HG02885 (cell line): ENCODE measurements around the gene DNASE1L2.
A peak's percentile ranks its signal among the peaks of the same experiment; 100 is the strongest.
"Not testable (repeated sequence)": the region's sequence is repeated elsewhere in the genome, so short reads cannot be mapped to it uniquely, and the experiment has no call there.

ENCODE experiments used
- ATAC-seq: cut with Tn5 transposase; IDR thresholded peaks from one replicate; pipeline ENCODE4 v1.9.1; 2021; ENCODE audit warnings: mild to moderate bottlenecking; ENCODE audit not compliant: unreplicated experiment, poor library complexity

Gene DNASE1L2

GRCh38 chr16:2263026-2263425 lies 26.8 kb downstream of the DNASE1L2 start:
- ATAC-seq, result not testable (repeated sequence)

DNA sequence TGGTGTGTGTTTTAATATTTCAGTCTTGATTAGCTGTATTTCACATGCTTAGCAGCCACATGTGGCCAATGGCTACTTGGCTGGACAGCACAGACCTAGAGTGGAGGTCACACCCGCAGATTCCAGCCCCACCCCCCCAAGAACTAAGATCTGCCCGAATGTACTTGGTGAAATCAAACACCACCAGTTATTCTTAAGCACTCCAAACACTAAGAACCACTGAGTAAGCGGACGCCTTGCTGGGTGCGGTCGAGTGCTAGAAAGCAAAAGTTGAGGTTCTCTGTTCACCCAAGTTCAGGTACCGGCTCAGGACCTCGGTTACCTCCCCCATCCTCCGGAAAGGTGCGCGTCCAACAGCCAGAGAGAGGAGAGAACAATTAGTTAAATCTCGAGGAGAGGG lies 30.6 kb downstream of the DNASE1L2 start:
- ATAC-seq, result not testable (repeated sequence)

GRCh38 chr16:2267505-2267912 lies 31.3 kb downstream of the DNASE1L2 start:
- ATAC-seq, result peak; percentile 61

- peak; percentile 81 for ATAC-seq
These were observed 31.8 kb downstream of the DNASE1L2 start, which contains the start of gene RNPS1 for GRCh38 chr16:2267913-2268666. TSS of gene RNPS1 (minus strand) at chr16:2268126. CDS start at chr16:2264643, 3,483 bp downstream.

DNA sequence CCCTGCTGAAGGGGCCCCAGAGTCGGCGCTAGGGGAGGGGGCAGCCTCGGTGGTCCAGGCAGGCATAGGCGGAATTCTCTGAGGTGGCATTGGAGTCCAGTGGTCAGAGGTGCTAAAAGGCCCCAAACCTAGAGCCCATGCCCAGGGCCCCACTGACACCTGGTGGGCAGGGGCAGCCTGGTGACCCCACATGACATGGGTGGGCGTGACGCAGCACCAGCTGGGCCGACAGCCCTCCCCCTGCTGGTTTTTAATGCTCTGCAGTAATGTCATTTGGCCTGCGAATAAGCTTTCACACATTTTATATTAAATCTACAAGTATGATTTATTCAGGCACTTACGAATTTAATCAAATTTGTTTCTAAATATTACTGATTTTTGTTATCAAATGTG lies 33.8 kb downstream of the DNASE1L2 start:
- ATAC-seq, result no peak

GRCh38 chr16:2270588-2271470 lies 34.6 kb downstream of the DNASE1L2 start:
- no peak for ATAC-seq

- ATAC-seq, result no peak
These were observed 35.7 kb downstream of the DNASE1L2 start for GRCh38 chr16:2271848-2272461.

DNA sequence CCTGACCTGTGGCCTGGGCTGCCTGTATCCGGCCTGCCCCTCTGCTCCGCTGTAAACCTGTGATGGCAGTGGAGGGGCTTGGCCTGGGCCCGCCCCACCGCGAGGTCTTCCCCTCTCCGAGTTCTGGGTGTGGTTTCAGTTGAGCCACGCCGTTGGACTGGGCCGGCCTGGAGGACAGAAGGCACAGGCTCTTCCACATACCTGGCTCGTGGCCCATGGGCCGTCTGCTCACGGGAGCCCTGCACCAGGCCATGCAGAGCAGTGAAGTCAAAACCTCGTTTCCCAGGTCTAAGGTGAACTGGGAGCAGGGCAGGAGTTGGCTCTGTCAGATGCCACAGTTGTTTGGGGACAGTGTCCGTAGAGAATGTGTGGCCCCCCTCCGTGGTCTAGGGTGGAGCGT lies 37.2 kb downstream of the DNASE1L2 start:
- no peak for ATAC-seq

DNA sequence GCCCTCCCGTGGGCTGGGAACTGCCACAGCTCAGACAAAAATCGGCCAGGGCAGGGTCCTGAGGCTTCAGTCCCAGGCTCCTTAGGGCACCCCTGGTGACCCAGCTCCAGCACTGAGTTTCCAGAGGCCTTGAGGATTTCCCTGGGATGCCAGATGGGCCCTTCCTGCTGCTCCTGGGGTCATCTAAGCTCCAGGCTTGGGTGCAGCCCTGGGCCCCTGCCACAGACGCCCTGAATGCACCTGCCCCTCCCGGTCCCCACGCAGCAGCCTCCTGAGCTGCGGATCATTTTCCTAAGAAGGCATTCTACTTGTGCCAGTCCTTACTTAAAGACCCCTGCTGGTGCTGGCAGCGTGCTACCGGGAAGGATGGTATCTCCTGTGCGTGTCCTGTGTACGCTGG lies 37.7 kb downstream of the DNASE1L2 start:
- ATAC-seq, result no peak

DNA sequence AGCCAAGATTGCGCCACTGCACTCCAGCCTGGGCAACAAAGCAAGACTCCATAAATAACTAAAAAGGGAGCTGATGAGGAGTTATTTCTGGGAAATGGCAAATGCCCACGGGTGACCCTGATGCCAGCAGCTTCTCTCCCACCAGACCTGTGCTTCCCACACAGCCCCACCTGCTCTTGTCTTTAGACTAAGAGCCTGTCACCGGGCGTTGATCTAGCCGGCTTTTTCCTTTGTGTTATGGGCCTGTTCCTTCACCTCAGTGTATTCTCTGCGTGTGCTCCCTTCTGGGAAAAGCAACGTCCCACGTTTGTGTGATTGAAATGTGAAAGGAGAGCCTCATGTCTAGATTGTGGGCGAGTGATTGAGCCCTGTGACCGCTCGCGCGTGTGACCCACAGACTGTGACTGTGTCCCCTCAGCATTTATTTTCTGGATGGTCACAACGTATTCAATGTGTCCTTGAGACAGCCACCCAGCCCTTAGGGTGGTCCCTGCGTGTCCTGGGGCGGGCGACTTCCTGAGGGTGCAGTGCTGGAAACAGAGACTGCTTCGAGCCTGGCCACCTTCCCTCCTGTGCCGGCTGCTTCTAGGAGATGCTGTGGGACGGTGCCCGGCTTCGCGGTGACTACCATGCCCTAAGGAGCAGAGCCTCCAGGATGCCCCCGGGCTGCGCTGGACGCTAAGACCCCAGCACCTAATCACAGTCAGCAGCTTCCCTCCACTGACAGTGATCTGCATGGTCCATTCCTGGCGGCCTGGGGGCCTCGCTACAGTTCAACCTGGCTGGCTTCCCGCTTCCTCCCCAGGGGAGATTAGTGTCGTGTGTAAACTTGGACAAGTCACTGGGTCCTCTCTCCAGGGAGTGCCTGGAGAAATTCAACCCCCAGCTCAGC lies 39.5 kb downstream of the DNASE1L2 start:
- no peak for ATAC-seq

GRCh38 chr16:2276368-2277195 lies 40.3 kb downstream of the DNASE1L2 start:
- ATAC-seq, result no peak

DNA sequence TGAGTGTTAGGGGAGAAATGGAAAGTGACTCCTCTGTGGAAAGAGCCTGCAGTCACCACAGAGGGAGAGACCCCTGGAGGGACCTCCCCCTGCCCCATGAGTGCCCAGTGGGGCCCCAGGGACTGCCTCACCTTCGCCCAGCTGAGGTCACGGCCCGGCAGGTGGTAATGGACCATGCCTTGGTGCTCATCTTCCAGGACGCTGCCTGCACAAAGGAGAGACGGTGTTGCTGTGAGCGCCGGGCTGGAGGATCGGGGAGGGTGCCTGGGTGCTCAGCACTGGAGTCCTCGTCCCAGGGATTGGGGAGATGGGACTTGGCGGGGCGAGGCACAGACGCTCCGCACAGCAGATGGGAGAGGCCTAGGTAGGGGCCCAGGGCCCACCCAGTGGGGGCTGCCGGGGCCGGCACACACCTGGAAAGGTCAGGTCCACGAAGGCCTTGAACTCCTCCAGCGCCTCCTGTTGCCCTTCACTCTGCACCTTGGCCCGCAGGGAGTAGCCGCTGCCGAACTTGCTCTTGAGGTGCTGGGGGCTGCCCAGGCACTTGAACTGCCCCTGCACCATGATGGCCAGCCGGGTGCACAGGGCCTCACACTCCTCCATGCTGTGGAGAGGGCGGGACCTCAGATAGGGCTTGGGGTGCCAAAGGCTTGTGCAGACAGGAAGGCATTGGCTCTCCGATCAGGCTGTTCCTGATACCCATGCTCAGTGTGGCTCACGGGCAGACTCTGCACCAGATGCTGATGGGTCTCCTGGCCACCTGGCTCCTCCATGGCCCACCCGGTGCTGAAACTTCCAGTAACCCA lies 41.4 kb downstream of the DNASE1L2 start:
- ATAC-seq, result no peak

DNA sequence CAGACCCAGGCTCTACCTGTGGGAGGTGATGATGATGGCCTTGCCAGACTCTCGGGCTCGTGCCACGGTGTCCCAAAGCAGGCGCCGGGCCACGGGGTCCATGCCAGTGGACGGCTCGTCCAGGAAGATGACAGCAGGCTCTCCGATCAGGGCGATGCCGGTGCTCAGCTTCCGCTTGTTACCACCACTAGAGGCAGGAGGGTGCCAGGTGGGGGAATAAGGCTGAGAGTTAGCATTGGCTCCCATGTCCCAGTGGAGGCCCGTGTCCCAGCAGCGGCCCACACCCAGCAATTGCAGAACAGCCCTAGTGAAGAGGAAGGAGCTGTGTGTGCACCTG lies 42.0 kb downstream of the DNASE1L2 start:
- no peak for ATAC-seq

GRCh38 chr16:2278956-2279800 lies 42.9 kb downstream of the DNASE1L2 start:
- no peak for ATAC-seq

- ATAC-seq, result no peak
These were observed 44.2 kb downstream of the DNASE1L2 start for GRCh38 chr16:2280461-2280860.

DNA sequence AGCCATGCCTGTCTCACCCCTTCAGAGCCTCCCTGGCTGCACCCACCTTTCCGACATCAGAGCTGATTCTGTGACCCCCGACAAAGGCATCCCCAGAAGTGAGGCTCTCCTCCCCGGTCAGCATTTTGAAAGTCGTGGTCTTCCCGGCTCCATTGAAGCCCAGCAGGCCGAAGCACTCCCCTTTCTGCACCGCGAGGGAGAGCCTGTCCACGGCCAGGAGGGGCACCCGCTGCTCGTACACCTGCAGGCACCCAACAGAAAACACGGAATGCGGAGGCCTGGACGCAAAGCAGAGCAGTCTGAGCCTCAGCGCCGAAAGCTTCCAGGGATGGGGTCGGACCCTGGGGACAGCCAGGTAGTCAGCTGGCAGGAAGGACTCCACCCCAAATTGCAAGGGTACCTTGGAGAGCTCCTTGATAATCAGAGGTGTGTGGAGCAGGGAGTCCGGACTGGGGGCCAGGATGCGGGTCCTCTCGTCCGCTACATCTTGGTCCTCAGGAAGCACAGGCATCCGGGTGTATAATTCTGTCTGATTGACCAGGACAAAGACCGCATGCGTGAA lies 44.8 kb downstream of the DNASE1L2 start:
- ATAC-seq, result no peak

DNA sequence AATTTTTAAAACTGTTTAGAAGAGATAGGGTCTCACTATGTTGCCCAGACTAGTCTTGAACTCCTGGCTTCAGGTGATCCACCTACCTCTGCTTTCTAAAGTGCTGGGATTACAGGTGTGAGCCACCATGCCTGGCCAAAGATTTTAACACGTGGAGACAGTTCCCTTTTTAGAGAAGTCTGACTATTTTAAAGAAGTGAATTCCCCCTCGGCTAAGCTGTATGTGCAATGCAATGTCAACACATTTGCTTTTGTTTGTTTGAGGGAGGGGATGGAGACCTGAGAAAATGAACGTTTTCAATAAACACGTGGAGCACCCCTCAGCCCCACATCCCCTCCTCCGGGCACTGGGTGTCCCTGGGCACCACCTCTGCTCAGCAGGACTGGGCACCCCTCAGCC lies 46.0 kb downstream of the DNASE1L2 start:
- no peak for ATAC-seq
